Common myeloid progenitor, CD34-positive (primary cell): ENCODE results near the gene KCNMA1.

Experiments
- CTCF ChIA-PET: fragments of 350-600 bp; sonication (Branson Sonifier 250); formaldehyde crosslinking; loops from one replicate; lab custom pipeline; 2021; ENCODE audit warnings: antibody characterized with exemption; lab: Charles Lee
- POLR2A ChIA-PET: fragments of 350-600 bp; sonication (Branson Sonifier 250); formaldehyde crosslinking; loops from one replicate; lab custom pipeline; 2021; ENCODE audit warnings: antibody characterized with exemption; lab: Charles Lee
- DNase-seq, 3 donors: peaks; one replicate each; pipeline versions ENCODE4 v3.0.0 to v3.0.0-alpha.2; 2013
- H3K27ac ChIP-seq, 2 experiments: 1 replicate in 1 of 2; 2 replicates in 1 of 2; pipeline ENCODE4 v1.7.0; 2013; ENCODE audit warnings: inconsistent platforms in 2 of 2, low read length in 2 of 2, mild to moderate bottlenecking in 2 of 2, low read depth in 1 of 2, moderate library complexity in 1 of 2; ENCODE audit not compliant: severe bottlenecking in 2 of 2, insufficient read depth in 1 of 2, poor library complexity in 1 of 2
- H3K27me3 ChIP-seq, 5 experiments: replicated peaks in 2 of 5; 1 replicate in 3 of 5; 2 replicates in 2 of 5; pipeline versions ENCODE4 v1.6.1 to v1.7.0; 2013; ENCODE audit warnings: low read length in 4 of 5, mild to moderate bottlenecking in 2 of 5, moderate library complexity in 2 of 5, inconsistent platforms in 1 of 5; ENCODE audit not compliant: insufficient read depth in 5 of 5, control insufficient read depth in 4 of 5
- H3K36me3 ChIP-seq, 4 experiments: 1 replicate in 2 of 4; 2 replicates in 2 of 4; pipeline versions ENCODE4 v1.6.1 to v1.7.0; 2013; ENCODE audit warnings: low read length in 3 of 4, control low read depth in 1 of 4, mild to moderate bottlenecking in 1 of 4; ENCODE audit not compliant: control insufficient read depth in 4 of 4, insufficient read depth in 4 of 4
- H3K4me1 ChIP-seq, 4 experiments: 1 replicate in 3 of 4; 2 replicates in 1 of 4; pipeline versions ENCODE4 v1.6.1 to v1.7.1; 2013; ENCODE audit warnings: low read length in 3 of 4, mild to moderate bottlenecking in 3 of 4, control low read depth in 1 of 4, inconsistent platforms in 1 of 4, moderate library complexity in 1 of 4; ENCODE audit not compliant: control insufficient read depth in 4 of 4, insufficient read depth in 4 of 4; ENCODE audit errors: control extremely low read depth in 1 of 4
- H3K4me3 ChIP-seq, 7 experiments: 1 replicate in 4 of 7; 2 replicates in 3 of 7; pipeline versions ENCODE4 v1.5.1 to v1.7.0; 2013; ENCODE audit warnings: mild to moderate bottlenecking in 7 of 7, low read length in 6 of 7, moderate library complexity in 6 of 7, inconsistent platforms in 2 of 7, low read depth in 2 of 7, control low read depth in 1 of 7; ENCODE audit not compliant: insufficient read depth in 4 of 7, control insufficient read depth in 1 of 7; ENCODE audit errors: extremely low read depth in 1 of 7
- H3K9me3 ChIP-seq, 5 experiments: 1 replicate in 4 of 5; 2 replicates in 1 of 5; pipeline versions ENCODE4 v1.6.1 to v1.7.1; 2013; ENCODE audit warnings: low read length in 4 of 5, mild to moderate bottlenecking in 2 of 5, inconsistent platforms in 1 of 5, low read depth in 1 of 5, moderate library complexity in 1 of 5; ENCODE audit not compliant: control insufficient read depth in 4 of 5, insufficient read depth in 2 of 5; ENCODE audit errors: control extremely low read depth in 1 of 5
- WGBS: methylation state at CpG from one replicate; pipeline ENCODE4 v1.1.5; 2013; ENCODE audit not compliant: insufficient coverage; 5-methylcytosine and 5-hydroxymethylcytosine counted together

The KCNMA1 gene

GRCh38 chr10:77192402-77192801 lies 445.2 kb downstream of the KCNMA1 start:
- DNase-seq, result no peak
- CTCF ChIA-PET, result interaction anchor here (1.0 to 1.7 kb wide), 3 partner anchors 17 to 448 kb away, joined by 3 to 6 read pairs (median 4); no protein-coding TSS in a partner anchor
- WGBS, result 100% methylated on average over 1 of the region's 3 CpGs
- no peaks in the 10 kb centered on the region for H3K9me3 ChIP-seq
- peaks cover 0 to 2% (median 0%) of the 10 kb centered on the region in 5 experiments for H3K27me3 ChIP-seq
- H3K4me3 ChIP-seq, result no peak overlapping the region
- no peaks in the 10 kb centered on the region for H3K36me3 ChIP-seq
- H3K27ac ChIP-seq, result no peak overlapping the region
- POLR2A ChIA-PET, result no interaction called here
- peaks cover 0 to 7% (median 2%) of the 10 kb centered on the region in 4 experiments for H3K4me1 ChIP-seq

- no peaks in the 10 kb centered on the region for H3K9me3 ChIP-seq
- ChIA-PET CTCF (interaction anchor here (1.0 to 1.7 kb wide), 3 partner anchors 16 to 449 kb away, joined by 3 to 6 read pairs (median 4); no protein-coding TSS in a partner anchor), POLR2A (interaction anchor here (0.8 kb wide), 1 partner anchor 16 kb away, joined by 3 read pairs; no protein-coding TSS in a partner anchor)
- WGBS, result 71% methylated on average over 2 of the region's 5 CpGs
- no peak overlapping the region for H3K4me3 ChIP-seq
- H3K4me1 ChIP-seq, result peaks cover 0 to 7% (median 2%) of the 10 kb centered on the region in 4 experiments
- no peaks in the 10 kb centered on the region for H3K36me3 ChIP-seq
- DNase-seq, result no peak
- no peak overlapping the region for H3K27ac ChIP-seq
- peaks cover 0 to 2% (median 0%) of the 10 kb centered on the region in 5 experiments for H3K27me3 ChIP-seq
Observed at GRCh38 chr10:77191324-77192049, 446.1 kb downstream of the KCNMA1 start.

GRCh38 chr10:77190291-77190690 lies 447.3 kb downstream of the KCNMA1 start:
- ChIA-PET POLR2A (no interaction called here), CTCF (no interaction called here)
- DNase-seq, result peak in 2 of 3 donors; percentile 71 to 85
- no peak overlapping the region for H3K4me3 ChIP-seq
- H3K36me3 ChIP-seq, result no peaks in the 10 kb centered on the region
- WGBS, result 0% methylated on average over 1 of the region's 1 CpG
- H3K4me1 ChIP-seq, result peaks cover 0 to 7% (median 2%) of the 10 kb centered on the region in 4 experiments
- no peaks in the 10 kb centered on the region for H3K9me3 ChIP-seq
- no peak overlapping the region for H3K27ac ChIP-seq
- peaks cover 0 to 2% (median 0%) of the 10 kb centered on the region in 5 experiments for H3K27me3 ChIP-seq

- ChIA-PET POLR2A (no interaction called here), CTCF (interaction anchor here (0.9 to 2.5 kb wide), 2 partner anchors 10 to 16 kb away, joined by 3 to 9 read pairs; no protein-coding TSS in a partner anchor)
- Histone ChIP-seq H3K27ac (no peak overlapping the region), H3K27me3 (peaks cover 0 to 2% (median 0%) of the 10 kb centered on the region in 5 experiments), H3K4me3 (no peak overlapping the region), H3K4me1 (peaks cover 0 to 7% (median 2%) of the 10 kb centered on the region in 4 experiments), H3K36me3 (no peaks in the 10 kb centered on the region), H3K9me3 (no peaks in the 10 kb centered on the region)
- WGBS, result 97% methylated on average over 3 of the region's 4 CpGs
- no peak for DNase-seq
Observed at GRCh38 chr10:77189520-77189919, 448.1 kb downstream of the KCNMA1 start.

GRCh38 chr10:77189075-77189474 lies 448.5 kb downstream of the KCNMA1 start:
- no peak overlapping the region for H3K4me3 ChIP-seq
- POLR2A ChIA-PET, result no interaction called here
- H3K4me1 ChIP-seq, result peaks cover 0 to 7% (median 2%) of the 10 kb centered on the region in 4 experiments
- 89% methylated on average over 3 of the region's 4 CpGs for whole genome bisulfite sequencing
- H3K9me3 ChIP-seq, result no peaks in the 10 kb centered on the region
- H3K36me3 ChIP-seq, result no peaks in the 10 kb centered on the region
- H3K27ac ChIP-seq, result no peak overlapping the region
- CTCF ChIA-PET, result interaction anchor here (0.9 to 2.5 kb wide), 2 partner anchors 10 to 16 kb away, joined by 3 to 9 read pairs; no protein-coding TSS in a partner anchor
- H3K27me3 ChIP-seq, result peaks cover 0 to 2% (median 0%) of the 10 kb centered on the region in 5 experiments
- DNase-seq, result no peak

- DNase-seq, result no peak
- CTCF ChIA-PET, result interaction anchor here (2.5 kb wide), 1 partner anchor 15 kb away, joined by 9 read pairs; no protein-coding TSS in a partner anchor
- H3K27me3 ChIP-seq, result peaks cover 0 to 2% (median 0%) of the 10 kb centered on the region in 5 experiments
Observed at GRCh38 chr10:77188521-77188920, 449.1 kb downstream of the KCNMA1 start.

GRCh38 chr10:77188000-77188395 lies 449.6 kb downstream of the KCNMA1 start:
- POLR2A ChIA-PET, result no interaction called here
- Histone ChIP-seq H3K9me3 (no peaks in the 10 kb centered on the region), H3K4me1 (peaks cover 0 to 7% (median 2%) of the 10 kb centered on the region in 4 experiments), H3K27ac (no peak overlapping the region), H3K36me3 (no peaks in the 10 kb centered on the region), H3K27me3 (no peaks in the 10 kb centered on the region), H3K4me3 (no peak overlapping the region)
- WGBS, result no CpG with 5 or more reads among the region's 1 CpG
- DNase-seq, result no peak
- CTCF ChIA-PET, result interaction anchor here (2.5 kb wide), 1 partner anchor 15 kb away, joined by 9 read pairs; no protein-coding TSS in a partner anchor

More at GRCh38 chr10:77188521-77188920, 449.1 kb downstream of the KCNMA1 start:
- Histone ChIP-seq H3K9me3 (no peaks in the 10 kb centered on the region), H3K27ac (no peak overlapping the region), H3K4me3 (no peak overlapping the region), H3K4me1 (peaks cover 0 to 7% (median 2%) of the 10 kb centered on the region in 4 experiments), H3K36me3 (no peaks in the 10 kb centered on the region)
- POLR2A ChIA-PET, result no interaction called here
